Activated naive CD8-positive, alpha-beta T cell treated with anti-CD3 and anti-CD28 coated beads for 36 hours (primary cell): ENCODE data around the gene SPSB1. TPM values are rescaled to one million over a fixed set of nuclear protein-coding genes. Genes with fewer than 3 reads are reported as not detected.

Experiments used
- DNase-seq: peaks from one replicate; pipeline ENCODE4 v3.0.0; 2021
- H3K27ac Mint-ChIP-seq: one replicate; pipeline ENCODE4 v1.8.0; 2022; ENCODE audit warnings: mild to moderate bottlenecking, moderate library complexity, mixed read lengths
- H3K27me3 Mint-ChIP-seq: one replicate; pipeline ENCODE4 v1.8.0; 2022; ENCODE audit warnings: mild to moderate bottlenecking, mixed read lengths
- H3K36me3 Mint-ChIP-seq: one replicate; pipeline ENCODE4 v1.8.0; 2021; ENCODE audit warnings: mild to moderate bottlenecking, mixed read lengths
- H3K4me1 Mint-ChIP-seq: one replicate; pipeline ENCODE4 v1.8.0; 2021; ENCODE audit warnings: mixed read lengths
- H3K4me3 Mint-ChIP-seq: one replicate; pipeline ENCODE4 v1.8.0; 2022; ENCODE audit warnings: mild to moderate bottlenecking, moderate library complexity, mixed read lengths
- H3K9me3 Mint-ChIP-seq: one replicate; pipeline ENCODE4 v1.8.0; 2022; ENCODE audit warnings: mixed read lengths
- total RNA-seq, 2 experiments: library from RNA; stranded (reverse); gene quantifications; one replicate each; pipeline ENCODE4 v1.2.3, GENCODE V29; 2021

Gene SPSB1
- total RNA-seq, 2 experiments from 2014 or later: 0.36 to 0.37 TPM

DNA sequence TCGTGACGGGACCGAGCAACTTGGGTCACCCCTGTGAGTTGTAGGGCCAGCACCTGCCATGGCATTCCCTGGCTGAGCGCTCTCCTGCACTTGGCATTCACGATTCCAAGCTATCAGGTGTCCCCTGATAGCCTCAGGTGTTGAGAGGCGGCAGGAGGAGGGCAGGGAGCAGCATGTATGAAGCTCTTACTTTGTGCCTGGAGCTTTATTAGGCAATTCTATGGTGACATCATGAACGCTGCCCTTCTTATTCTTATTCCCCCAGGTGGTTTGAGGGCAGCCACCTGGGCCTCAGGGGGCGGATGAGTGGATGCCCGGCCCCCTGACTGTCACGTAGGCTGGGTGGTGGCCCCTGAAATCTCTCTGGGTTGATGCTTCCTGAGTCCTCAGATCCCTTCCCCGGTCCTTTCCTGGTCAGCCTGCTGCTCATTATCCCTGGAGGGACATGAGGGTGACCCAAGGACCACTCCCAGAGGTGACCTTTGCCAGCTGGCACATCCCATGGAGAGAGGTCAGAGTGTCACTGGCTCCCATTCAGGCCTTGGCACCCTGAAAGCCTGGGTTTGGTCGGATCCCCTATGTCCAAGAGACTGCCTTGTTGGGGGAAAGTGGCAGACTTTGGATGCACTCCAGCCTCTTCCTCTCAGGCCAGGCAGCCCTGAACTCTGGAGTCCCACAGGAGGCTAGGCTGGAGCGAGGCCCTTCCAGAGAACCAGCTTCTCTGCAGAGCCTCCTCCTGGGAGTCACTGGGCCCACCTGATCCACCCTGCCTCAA is 51.9 kb downstream of the SPSB1 start:
- DNase-seq: no peak
- Mint-ChIP-seq H3K9me3 (no peaks in the 10 kb centered on the region), H3K4me3 (no peak overlapping the region)

DNA sequence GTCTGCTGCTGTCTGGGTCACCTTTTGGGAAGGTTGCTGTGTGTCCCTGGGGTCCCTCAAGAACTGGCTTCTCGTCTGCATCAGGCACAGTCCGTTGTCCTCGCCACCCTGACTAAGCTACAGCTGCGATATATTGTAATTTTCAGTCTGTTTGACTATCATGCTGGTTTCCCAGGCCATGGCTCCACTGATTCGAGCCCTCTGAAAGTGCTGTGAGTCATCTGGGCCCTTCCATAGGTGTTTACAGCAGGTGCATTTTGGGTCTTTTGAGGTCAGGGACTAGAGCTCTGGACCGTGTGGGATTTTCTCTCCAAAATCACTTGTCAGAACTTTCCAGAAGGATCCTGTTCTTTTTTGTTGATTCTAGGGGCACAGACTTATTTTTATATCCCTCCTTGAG is 52.8 kb downstream of the SPSB1 start:
- DNase-seq: no peak
- Mint-ChIP-seq H3K27me3 (no peaks in the 10 kb centered on the region), H3K27ac (no peak overlapping the region), H3K4me3 (no peak overlapping the region), H3K9me3 (no peaks in the 10 kb centered on the region), H3K36me3 (no peaks in the 10 kb centered on the region), H3K4me1 (no peaks in the 10 kb centered on the region)

More for the DNA sequence above, 51.9 kb downstream of the SPSB1 start:
- H3K27ac Mint-ChIP-seq: no peak overlapping the region
- H3K4me1 Mint-ChIP-seq: no peaks in the 10 kb centered on the region
- no peaks in the 10 kb centered on the region for H3K36me3 Mint-ChIP-seq
- H3K27me3 Mint-ChIP-seq: no peaks in the 10 kb centered on the region

DNA sequence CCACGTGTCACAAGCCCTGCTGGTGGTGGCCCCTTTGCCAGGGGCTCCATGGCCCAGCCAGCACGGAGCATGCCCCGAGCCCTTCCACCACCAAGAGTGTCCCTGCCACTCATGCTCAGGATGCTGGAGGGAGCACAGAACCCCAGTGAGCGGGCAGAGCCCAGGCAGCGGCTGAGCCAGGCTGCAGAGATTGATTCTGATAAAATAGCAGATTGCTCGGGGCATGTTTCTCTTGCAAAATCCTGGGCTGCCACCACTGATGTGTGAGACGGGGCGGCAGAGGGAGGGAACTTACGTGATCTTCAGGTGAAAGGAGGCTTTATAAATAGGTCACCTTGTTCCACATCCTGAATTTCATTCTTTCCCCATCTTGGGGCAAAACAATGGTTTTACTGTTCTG is 53.2 kb downstream of the SPSB1 start:
- Mint-ChIP-seq H3K4me1 (no peaks in the 10 kb centered on the region), H3K27me3 (no peaks in the 10 kb centered on the region), H3K4me3 (no peak overlapping the region), H3K36me3 (no peaks in the 10 kb centered on the region), H3K27ac (no peak overlapping the region), H3K9me3 (no peaks in the 10 kb centered on the region)
- DNase-seq: no peak

DNA sequence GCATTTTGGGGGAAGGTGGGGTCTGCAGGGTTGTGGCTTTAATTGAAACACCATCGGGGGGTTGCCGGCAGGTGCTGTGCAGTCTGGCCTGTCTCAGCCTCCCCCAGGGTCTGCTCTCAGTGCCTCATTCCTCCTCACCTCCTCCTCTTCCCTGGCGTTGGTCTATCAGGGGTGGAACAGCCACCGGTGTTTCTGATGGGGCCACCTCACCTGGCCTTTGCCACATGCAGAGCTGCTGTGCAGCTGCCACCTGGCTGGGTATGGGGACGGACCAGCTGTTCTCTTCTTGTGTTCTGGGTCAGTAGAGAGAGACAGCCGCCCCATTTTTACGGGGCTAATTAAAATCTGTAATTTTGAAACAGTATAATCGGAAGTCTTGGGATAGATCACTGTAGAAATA is 53.9 kb downstream of the SPSB1 start:
- Mint-ChIP-seq H3K4me3 (no peak overlapping the region), H3K27ac (no peak overlapping the region), H3K27me3 (no peaks in the 10 kb centered on the region), H3K4me1 (no peaks in the 10 kb centered on the region), H3K9me3 (no peaks in the 10 kb centered on the region), H3K36me3 (no peaks in the 10 kb centered on the region)
- no peak for DNase-seq

DNA sequence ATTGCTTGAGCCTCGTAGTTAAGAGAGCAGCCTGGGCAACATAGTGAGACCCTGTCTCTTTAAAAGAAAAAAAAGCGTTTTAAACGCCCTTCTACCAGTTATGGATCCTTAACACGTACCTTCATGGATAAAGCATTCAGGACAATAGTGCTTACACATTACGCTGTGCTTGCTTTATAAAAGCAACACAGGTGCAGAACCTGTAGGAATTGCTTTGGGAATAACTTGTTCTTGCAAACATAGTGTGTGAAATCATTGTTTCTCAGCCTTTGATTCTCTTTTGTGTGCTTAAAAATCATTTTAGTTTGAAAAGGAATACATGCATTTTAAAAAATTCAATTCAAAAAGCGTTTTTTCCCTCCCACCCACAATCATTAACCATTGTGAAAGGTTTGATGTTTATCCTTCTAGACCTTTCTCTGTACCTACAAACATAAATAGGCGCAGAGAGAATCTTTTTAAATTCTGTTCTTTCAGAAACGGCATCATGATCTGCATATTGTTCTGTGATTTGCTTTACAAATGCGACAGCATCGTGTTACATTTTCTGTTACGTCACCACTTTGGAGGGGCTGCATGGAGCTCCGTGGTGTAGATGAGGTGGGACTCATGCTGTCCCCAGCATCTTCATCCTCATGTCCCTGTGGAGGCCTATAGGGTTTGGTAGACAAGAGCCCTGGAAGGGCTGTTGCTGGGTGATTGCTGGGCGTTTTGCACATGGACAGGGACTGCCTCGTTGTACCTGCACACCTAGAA is 54.6 kb downstream of the SPSB1 start:
- H3K36me3 Mint-ChIP-seq: no peaks in the 10 kb centered on the region
- no peak overlapping the region for H3K27ac Mint-ChIP-seq
- no peaks in the 10 kb centered on the region for H3K4me1 Mint-ChIP-seq
- no peak for DNase-seq
- H3K4me3 Mint-ChIP-seq: no peak overlapping the region
- no peaks in the 10 kb centered on the region for H3K27me3 Mint-ChIP-seq
- no peaks in the 10 kb centered on the region for H3K9me3 Mint-ChIP-seq

DNA sequence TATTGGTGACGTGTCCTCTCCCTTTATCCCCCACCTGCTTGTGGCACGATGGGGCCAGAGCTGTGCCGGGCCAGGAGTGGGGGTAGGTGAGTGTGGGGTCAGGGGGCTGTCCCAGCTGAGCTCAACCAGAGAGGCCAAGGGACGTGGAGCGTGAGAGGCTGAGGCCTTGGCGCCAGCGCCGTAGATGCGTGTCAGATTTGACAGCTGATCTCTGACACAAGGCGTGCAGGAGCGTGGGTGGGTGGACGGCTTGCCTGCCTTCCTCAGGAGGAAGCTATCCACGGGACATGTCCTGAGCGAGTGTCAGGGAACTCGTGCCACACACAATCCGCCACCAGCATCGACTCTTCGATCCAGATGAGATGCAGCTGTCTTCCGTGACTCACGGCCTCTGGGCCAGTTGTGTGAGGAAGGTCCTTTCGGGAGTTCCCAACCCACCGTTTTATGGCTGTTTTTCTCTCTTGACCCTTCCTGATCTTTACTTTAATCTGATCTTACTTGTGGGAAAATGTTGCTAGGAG is 56.7 kb downstream of the SPSB1 start:
- Mint-ChIP-seq H3K27me3 (no peaks in the 10 kb centered on the region), H3K36me3 (no peaks in the 10 kb centered on the region), H3K27ac (no peak overlapping the region), H3K4me3 (no peak overlapping the region), H3K9me3 (no peaks in the 10 kb centered on the region), H3K4me1 (no peaks in the 10 kb centered on the region)
- DNase-seq: no peak

DNA sequence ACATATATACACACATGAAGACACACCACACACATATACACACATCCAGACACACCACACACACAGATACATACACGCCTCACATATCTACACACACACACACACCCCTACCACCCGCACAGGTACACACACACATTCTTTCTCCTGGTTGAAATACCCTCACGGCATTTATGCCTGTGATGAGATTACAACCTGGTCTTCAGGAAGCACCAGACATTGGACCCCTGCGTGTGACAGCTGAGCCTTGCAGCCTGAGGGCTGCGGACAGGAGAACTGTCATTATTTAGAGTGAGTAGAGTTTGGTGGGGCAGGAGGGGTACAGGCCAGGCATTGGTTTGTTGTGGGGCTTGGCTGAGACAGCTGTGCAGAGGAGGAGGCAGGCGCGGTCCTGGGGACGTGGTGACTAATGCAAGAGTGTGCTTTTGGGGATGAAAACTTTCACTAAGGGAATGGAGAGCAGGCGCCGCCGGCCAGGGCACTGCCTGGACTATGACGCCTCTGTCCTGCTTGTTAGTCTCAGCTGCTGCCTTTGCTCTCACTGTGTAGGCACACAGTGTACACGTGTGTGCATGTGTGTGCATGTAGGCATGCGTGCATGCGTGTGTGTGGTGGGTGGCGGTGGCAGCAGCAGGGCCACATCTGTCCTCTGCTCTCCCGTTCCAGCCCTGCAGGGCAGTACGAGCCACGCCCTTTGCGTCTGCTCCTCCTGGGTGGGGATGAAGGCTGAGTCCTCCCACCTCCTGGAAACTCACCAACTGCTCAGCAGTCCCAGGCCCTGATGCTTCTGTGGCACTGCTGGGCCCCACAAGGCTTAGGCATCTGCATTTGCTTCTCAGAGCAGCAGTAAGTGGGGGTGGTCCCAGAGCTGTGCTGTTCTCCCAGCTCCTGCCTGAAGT is 57.6 kb downstream of the SPSB1 start:
- Mint-ChIP-seq H3K9me3 (no peaks in the 10 kb centered on the region), H3K4me1 (no peaks in the 10 kb centered on the region), H3K27me3 (no peaks in the 10 kb centered on the region), H3K27ac (no peak overlapping the region), H3K4me3 (no peak overlapping the region), H3K36me3 (no peaks in the 10 kb centered on the region)
- DNase-seq: no peak

DNA sequence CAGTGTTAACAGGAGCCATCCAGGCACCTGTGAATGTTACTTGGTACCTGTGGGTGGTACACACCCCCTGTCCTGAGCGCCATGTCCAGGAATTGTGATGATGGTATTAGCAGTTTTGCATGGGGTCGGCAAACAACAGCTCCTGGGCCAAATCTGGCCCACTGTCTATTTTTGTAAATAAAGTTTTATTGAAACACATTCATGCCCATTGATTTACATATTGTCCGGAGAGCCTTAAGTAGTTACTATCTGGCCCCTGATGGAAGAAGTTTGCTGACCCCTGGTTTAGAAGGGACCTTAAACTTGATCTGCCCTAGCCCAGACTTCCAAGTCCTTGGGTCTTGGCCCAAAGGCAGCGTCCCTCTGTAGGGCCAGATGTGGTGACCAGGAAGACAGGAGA is 58.3 kb downstream of the SPSB1 start:
- no peak for DNase-seq
- H3K9me3 Mint-ChIP-seq: no peaks in the 10 kb centered on the region
- no peak overlapping the region for H3K4me3 Mint-ChIP-seq
- H3K4me1 Mint-ChIP-seq: no peaks in the 10 kb centered on the region
- no peaks in the 10 kb centered on the region for H3K36me3 Mint-ChIP-seq
- H3K27ac Mint-ChIP-seq: no peak overlapping the region
- H3K27me3 Mint-ChIP-seq: no peaks in the 10 kb centered on the region

DNA sequence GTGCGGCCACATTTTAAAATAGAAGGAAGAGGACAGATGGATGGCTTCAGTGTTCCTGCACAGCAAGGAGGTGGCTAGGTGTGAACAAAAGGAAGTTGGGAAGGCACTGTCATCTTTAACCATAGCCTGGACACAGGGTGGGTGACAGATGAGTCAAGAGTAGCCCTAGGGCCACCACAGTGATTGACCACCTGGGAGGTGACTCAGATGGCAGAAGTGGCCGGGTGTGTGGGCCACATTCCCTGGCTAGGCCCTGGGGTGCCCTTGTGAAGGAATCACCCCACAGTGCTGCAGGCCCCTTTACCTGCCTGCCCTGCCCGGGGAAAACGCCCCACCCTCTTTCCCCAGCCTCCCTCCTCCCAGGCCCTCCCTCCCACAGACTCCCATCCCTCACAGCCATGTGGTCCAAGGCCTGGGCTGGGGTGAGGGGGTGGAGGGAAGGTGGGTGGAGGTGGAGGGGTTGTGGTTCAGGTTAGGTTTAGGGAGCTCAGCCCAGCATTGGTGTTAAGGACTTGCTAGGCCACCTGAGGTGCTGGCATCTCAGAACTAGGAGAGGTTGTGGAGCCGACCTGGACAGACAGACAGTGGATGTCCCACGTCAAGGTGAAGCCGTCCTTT is 59.1 kb downstream of the SPSB1 start:
- H3K4me1 Mint-ChIP-seq: no peaks in the 10 kb centered on the region
- H3K36me3 Mint-ChIP-seq: no peaks in the 10 kb centered on the region
- H3K27me3 Mint-ChIP-seq: no peaks in the 10 kb centered on the region
- no peaks in the 10 kb centered on the region for H3K9me3 Mint-ChIP-seq
- DNase-seq: no peak
- no peak overlapping the region for H3K4me3 Mint-ChIP-seq
- no peak overlapping the region for H3K27ac Mint-ChIP-seq

DNA sequence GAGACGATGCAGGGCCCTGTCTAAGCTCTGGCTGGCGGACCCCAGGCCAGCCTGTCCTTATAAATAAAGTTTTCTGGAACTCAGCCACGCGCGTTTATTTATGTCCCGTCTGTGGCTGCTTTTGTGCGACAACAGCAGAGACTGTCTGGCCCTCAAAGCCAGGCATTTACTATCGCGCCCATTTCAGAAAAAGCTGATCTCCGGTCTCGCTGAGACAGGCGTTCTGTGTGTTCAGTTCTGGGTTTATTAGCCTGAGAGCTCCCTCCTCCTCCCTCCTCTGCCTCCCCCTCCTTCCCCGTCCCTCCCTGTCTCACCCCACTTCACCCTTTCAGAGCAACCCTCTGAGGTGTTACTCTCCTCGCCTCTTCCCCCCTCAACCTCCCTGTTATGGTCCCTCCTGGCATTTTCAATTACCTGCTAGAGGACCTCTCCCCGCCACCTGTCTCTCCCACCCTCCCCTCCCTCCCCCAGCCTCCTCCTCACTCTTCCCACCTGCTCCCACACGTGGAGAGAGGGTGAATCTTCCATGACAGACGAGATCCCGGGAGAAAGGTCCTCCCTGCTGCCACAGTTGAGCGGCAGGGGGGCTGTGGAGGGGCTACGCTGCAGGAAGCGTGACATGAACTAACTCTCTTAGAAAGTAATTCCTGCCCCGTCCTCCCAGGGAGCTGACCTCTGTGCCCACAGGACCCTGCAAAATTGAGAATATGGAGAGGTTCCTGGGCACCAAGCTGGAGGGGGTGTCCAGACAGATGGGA is 59.9 kb downstream of the SPSB1 start:
- no peak for DNase-seq
- Mint-ChIP-seq H3K4me3 (no peak overlapping the region), H3K9me3 (no peaks in the 10 kb centered on the region), H3K27me3 (no peaks in the 10 kb centered on the region), H3K4me1 (no peaks in the 10 kb centered on the region), H3K27ac (no peak overlapping the region), H3K36me3 (no peaks in the 10 kb centered on the region)

DNA sequence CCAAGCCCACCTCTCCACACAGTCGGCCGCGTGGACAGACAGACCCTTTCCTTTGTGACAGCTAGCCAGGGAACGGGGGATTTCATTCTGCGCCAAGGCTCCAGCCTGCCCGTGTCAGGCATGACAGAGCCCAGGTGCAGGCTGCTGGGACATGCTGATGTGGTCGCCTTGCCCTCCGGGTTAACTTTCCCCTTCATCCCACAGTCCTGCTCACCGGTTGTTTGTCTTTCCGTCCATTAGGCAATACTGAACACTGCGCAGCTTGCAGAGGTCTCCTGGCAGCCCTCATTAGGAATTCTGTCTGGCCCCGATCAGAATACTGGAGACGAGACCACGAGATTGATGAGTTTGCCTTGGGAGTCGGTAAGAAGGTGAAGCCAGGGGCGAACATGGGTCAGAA is 62.8 kb downstream of the SPSB1 start:
- Mint-ChIP-seq H3K4me3 (no peak overlapping the region), H3K27ac (no peak overlapping the region), H3K36me3 (no peaks in the 10 kb centered on the region), H3K27me3 (no peaks in the 10 kb centered on the region), H3K9me3 (no peaks in the 10 kb centered on the region), H3K4me1 (no peaks in the 10 kb centered on the region)
- DNase-seq: no peak

DNA sequence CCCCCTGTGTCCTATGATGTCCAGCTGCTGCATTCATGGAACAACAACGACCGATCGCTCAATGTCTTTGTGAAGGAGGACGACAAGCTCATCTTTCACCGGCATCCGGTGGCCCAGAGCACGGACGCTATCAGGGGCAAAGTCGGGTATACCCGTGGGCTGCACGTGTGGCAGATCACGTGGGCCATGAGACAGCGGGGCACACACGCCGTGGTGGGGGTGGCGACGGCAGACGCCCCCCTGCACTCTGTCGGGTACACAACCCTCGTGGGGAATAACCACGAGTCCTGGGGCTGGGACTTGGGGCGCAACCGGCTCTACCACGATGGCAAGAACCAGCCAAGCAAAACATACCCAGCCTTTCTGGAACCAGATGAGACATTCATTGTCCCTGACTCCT is 63.3 kb downstream of the SPSB1 start:
- H3K36me3 Mint-ChIP-seq: no peaks in the 10 kb centered on the region
- H3K4me3 Mint-ChIP-seq: no peak overlapping the region
- no peaks in the 10 kb centered on the region for H3K4me1 Mint-ChIP-seq
- H3K27ac Mint-ChIP-seq: no peak overlapping the region
- no peak for DNase-seq
- no peaks in the 10 kb centered on the region for H3K9me3 Mint-ChIP-seq
- H3K27me3 Mint-ChIP-seq: no peaks in the 10 kb centered on the region

DNA sequence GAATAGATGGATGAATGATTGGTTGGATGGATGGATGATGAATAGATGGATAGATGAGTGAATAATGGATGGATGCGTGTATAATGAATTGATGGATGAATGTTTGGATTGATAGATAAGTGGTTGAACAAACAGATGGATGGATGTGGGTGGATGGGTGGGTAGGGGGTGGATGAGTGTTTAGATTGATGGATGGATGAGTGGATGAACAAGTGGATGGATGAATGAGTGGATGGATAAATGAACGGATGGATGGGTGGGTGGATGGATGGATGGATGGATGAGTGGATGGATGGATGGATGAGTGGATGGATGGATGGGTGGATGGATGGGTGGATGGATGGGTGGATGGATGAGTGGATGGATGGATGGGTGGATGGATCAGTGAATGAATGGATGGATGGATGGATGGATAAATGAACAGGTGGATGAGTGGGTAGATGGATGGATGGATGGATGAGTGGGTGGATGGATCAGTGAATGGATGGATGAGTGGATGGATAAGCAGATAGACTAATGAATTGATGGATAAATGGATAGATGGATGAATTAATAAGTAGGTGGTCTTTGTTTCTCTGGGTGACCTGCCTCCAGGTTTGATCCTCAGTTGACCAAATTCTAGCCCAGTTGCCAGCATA is 64.3 kb downstream of the SPSB1 start:
- Mint-ChIP-seq H3K27ac (no peak overlapping the region), H3K36me3 (no peaks in the 10 kb centered on the region)
- DNase-seq: no peak

DNA sequence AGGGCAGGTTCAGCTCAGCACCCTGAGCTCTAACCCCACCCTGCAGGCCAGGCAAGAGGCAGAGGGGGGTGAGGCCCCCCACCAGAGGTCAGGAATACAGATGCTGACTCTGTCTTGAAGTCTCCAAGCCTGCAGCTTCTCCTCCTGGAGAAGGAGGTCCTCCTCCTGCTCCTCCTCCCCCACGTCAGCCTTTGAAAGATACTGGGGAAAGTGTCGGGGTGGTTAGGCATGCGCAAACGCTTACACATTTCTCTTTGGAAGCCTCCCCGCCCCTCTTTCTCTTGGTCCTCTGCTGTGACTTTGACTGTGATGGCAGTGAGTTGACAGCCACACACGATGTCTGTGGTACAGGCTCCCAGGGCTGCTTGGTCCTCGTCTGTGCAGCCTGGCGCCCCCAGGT is 65.3 kb downstream of the SPSB1 start:
- Mint-ChIP-seq H3K9me3 (no peaks in the 10 kb centered on the region), H3K27ac (no peak overlapping the region), H3K4me3 (no peak overlapping the region), H3K4me1 (no peaks in the 10 kb centered on the region), H3K36me3 (no peaks in the 10 kb centered on the region), H3K27me3 (no peaks in the 10 kb centered on the region)
- DNase-seq: no peak

More for the DNA sequence above, 64.3 kb downstream of the SPSB1 start:
- Mint-ChIP-seq H3K9me3 (no peaks in the 10 kb centered on the region), H3K4me3 (no peak overlapping the region), H3K4me1 (no peaks in the 10 kb centered on the region), H3K27me3 (no peaks in the 10 kb centered on the region)
